ENCODE results near the gene MIA.

The MIA gene

DNA sequence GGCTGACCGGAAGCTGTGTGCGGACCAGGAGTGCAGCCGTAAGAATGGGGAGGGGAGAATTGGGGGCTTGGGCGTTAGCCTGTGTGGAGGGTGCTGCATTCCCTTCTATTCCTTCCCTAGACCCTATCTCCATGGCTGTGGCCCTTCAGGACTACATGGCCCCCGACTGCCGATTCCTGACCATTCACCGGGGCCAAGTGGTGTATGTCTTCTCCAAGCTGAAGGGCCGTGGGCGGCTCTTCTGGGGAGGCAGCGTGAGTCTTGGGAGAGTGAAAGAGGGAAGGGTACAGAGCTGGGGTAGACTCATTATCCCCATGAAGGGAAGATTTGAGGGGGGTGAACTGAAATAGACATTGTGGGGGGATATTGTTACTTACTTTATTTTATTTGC is 306 bp downstream of the MIA start:
- H3K9me3 ChIP-seq (ENCODE audit: severe bottlenecking): no peaks in the 10 kb centered on the region
- no peaks in the 10 kb centered on the region for H3K27me3 ChIP-seq (ENCODE audit: insufficient read depth, poor library complexity, severe bottlenecking)
- DNase-seq (ENCODE audit: low spot score) (no peak), ATAC-seq (ENCODE audit: low read depth) (no peak)
- no peak overlapping the region for H3K27ac ChIP-seq (ENCODE audit: poor library complexity, severe bottlenecking)
- no peak overlapping the region for H3K4me3 ChIP-seq (ENCODE audit: severe bottlenecking)
- H3K36me3 ChIP-seq (ENCODE audit: low read depth): no peaks in the 10 kb centered on the region
- TF ChIP-seq, protein P1, sequence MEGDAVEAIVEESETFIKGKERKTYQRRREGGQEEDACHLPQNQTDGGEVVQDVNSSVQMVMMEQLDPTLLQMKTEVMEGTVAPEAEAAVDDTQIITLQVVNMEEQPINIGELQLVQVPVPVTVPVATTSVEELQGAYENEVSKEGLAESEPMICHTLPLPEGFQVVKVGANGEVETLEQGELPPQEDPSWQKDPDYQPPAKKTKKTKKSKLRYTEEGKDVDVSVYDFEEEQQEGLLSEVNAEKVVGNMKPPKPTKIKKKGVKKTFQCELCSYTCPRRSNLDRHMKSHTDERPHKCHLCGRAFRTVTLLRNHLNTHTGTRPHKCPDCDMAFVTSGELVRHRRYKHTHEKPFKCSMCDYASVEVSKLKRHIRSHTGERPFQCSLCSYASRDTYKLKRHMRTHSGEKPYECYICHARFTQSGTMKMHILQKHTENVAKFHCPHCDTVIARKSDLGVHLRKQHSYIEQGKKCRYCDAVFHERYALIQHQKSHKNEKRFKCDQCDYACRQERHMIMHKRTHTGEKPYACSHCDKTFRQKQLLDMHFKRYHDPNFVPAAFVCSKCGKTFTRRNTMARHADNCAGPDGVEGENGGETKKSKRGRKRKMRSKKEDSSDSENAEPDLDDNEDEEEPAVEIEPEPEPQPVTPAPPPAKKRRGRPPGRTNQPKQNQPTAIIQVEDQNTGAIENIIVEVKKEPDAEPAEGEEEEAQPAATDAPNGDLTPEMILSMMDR (IDR thresholded peaks at IDR 0.05; ENCODE audit: poor library complexity, severe bottlenecking): no peak
- no peaks in the 10 kb centered on the region for H3K4me1 ChIP-seq (ENCODE audit: insufficient read depth, poor library complexity, severe bottlenecking)

DNA sequence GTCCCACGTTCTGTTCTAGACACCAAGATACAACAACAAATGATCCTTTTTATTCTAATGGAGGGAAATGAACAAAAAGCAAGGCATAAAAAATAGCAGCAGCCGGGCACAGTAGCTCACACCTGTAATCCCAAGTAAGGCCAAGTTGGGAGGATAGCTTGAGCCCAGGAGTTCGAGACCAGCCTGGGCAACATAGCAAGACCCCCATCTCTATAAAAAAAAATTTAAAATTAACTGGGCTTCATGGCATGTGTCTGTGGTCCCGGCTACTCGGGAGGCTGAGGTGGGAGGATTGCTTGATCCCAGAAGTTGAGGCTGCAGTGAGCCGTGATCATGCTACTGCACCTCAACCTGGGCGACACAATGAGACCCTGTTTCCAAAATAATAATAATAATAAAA is 1.0 kb downstream of the MIA start:
- peak overlapping the region; percentile 88 for H3K27ac ChIP-seq (ENCODE audit: poor library complexity, severe bottlenecking)

DNA sequence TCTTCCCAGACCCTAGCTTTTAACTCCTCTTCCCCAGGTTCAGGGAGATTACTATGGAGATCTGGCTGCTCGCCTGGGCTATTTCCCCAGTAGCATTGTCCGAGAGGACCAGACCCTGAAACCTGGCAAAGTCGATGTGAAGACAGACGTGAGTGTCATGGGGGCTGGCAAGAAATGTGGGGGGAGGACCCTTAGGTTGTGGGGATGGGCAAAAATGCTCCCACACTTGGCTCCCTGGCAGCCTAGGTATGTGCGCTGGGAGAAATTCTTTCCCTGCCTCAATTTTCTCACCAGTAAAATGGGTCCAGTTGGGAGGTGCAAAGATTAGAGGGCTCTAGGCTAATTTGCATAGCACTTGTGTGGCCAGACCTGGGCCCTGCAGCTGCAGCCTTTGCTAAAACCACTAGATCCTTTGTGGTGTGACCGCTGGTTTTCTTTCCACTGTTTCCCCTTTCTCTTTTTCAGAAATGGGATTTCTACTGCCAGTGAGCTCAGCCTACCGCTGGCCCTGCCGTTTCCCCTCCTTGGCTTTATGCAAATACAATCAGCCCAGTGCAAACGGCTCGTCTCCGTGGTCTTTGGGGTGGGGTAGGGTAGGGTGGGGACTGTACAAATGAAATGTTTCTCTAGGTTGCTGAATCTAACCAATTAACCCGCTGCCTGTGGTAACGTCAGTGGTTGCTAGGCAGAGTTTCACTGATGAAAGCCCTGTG is 1.8 kb downstream of the MIA start:
- Histone ChIP-seq H3K27ac (ENCODE audit: poor library complexity, severe bottlenecking) (peak overlapping the region; percentile 88), H3K4me1 (ENCODE audit: insufficient read depth, poor library complexity, severe bottlenecking) (no peaks in the 10 kb centered on the region), H3K36me3 (ENCODE audit: low read depth) (no peaks in the 10 kb centered on the region), H3K9me3 (ENCODE audit: severe bottlenecking) (no peaks in the 10 kb centered on the region), H3K27me3 (ENCODE audit: insufficient read depth, poor library complexity, severe bottlenecking) (no peaks in the 10 kb centered on the region), H3K4me3 (ENCODE audit: severe bottlenecking) (peak overlapping the region; percentile 44)
- DNase-seq (ENCODE audit: low spot score) (no peak), ATAC-seq (ENCODE audit: low read depth) (peak; percentile 74)
- TF ChIP-seq, protein P1 (IDR thresholded peaks at IDR 0.05; ENCODE audit: poor library complexity, severe bottlenecking): no peak

More for the DNA sequence above, 1.0 kb downstream of the MIA start:
- no peaks in the 10 kb centered on the region for H3K27me3 ChIP-seq (ENCODE audit: insufficient read depth, poor library complexity, severe bottlenecking)
- no peak overlapping the region for H3K4me3 ChIP-seq (ENCODE audit: severe bottlenecking)
- DNase-seq (ENCODE audit: low spot score) (no peak), ATAC-seq (ENCODE audit: low read depth) (no peak)
- H3K4me1 ChIP-seq (ENCODE audit: insufficient read depth, poor library complexity, severe bottlenecking): no peaks in the 10 kb centered on the region
- H3K36me3 ChIP-seq (ENCODE audit: low read depth): no peaks in the 10 kb centered on the region
- TF ChIP-seq, protein P1 (IDR thresholded peaks at IDR 0.05; ENCODE audit: poor library complexity, severe bottlenecking): no peak
- H3K9me3 ChIP-seq (ENCODE audit: severe bottlenecking): no peaks in the 10 kb centered on the region

DNA sequence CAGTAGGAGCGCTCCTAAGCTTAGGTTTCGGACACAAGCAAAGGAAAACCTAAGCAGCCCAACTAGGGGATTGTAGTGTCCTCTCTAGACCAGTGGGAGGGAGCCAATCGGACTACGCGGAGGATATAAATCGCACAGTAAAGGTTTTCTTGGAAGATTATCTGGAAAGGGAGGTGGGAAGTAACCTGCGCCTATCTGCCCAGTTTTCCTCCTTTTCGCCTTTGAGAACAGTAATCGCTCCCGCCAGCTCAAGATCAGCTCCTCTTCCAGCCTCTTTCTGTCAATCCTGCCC is 2.3 kb downstream of the MIA start:
- DNase-seq (ENCODE audit: low spot score) (no peak), ATAC-seq (ENCODE audit: low read depth) (no peak)
- H3K27me3 ChIP-seq (ENCODE audit: insufficient read depth, poor library complexity, severe bottlenecking): no peaks in the 10 kb centered on the region
- H3K4me3 ChIP-seq (ENCODE audit: severe bottlenecking): peak overlapping the region; percentile 44
- peak overlapping the region; percentile 88 for H3K27ac ChIP-seq (ENCODE audit: poor library complexity, severe bottlenecking)
- H3K4me1 ChIP-seq (ENCODE audit: insufficient read depth, poor library complexity, severe bottlenecking): no peaks in the 10 kb centered on the region
- TF ChIP-seq, protein P1 (IDR thresholded peaks at IDR 0.05; ENCODE audit: poor library complexity, severe bottlenecking): no peak
- H3K36me3 ChIP-seq (ENCODE audit: low read depth): no peaks in the 10 kb centered on the region
- H3K9me3 ChIP-seq (ENCODE audit: severe bottlenecking): no peaks in the 10 kb centered on the region

DNA sequence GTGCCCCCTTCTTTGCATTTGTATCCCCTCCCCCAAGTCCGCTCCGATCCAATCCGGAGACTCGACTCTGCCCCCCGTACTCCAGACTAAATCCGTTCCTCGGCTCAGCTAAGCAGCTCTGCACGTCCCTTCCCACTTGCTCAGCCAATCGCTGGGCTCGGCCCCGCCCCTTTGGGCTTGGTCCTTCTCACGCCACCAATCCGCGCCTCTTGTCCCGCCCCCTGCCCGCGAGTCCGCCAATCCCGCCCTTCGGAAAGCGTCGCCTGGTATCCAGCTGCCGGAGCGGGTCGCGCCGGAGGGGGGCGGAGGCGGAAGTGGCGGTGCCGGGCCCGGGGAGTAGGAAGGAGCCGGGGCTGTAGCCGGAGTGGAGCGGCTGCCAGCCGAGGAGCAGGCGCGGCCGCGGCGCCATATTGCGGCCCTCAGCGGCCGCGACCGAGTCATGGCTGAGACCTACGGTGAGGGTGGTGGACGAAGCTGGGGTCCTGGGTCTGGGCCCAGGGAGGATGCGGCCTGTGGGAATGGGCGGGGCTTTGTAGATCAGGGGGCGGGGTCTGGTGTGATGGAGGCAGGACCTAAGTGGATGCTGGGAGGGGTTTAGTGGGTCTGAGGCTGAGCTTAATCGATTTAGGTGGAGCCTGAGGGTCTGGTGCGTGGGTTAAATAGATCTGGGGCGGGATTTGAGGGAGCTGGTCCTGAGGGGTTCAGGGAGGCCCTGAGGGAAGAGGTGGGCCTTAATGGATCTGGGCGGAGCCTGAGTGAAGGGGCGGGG is 2.8 kb downstream of the MIA start, which contains the start of gene RAB4B:
TSS of gene RAB4B (plus strand) at position 311 of the 769 bp plus-strand sequence. CDS start at position 440, 129 bp downstream.
- H3K4me3 ChIP-seq (ENCODE audit: severe bottlenecking): peak within 1 kb of the TSS; percentile 44
- ATAC-seq (ENCODE audit: low read depth) (peak; percentile 85), DNase-seq (ENCODE audit: low spot score) (peak; percentile 100)
- H3K9me3 ChIP-seq (ENCODE audit: severe bottlenecking): no peaks in the 10 kb centered on the region
- no peaks in the 10 kb centered on the region for H3K27me3 ChIP-seq (ENCODE audit: insufficient read depth, poor library complexity, severe bottlenecking)
- peak within 1 kb of the TSS; percentile 88 for H3K27ac ChIP-seq (ENCODE audit: poor library complexity, severe bottlenecking)
- TF ChIP-seq, protein P1 (IDR thresholded peaks at IDR 0.05; ENCODE audit: poor library complexity, severe bottlenecking): no peak
- H3K36me3 ChIP-seq (ENCODE audit: low read depth): no peaks in the 10 kb centered on the region
- H3K4me1 ChIP-seq (ENCODE audit: insufficient read depth, poor library complexity, severe bottlenecking): no peaks in the 10 kb centered on the region

Data from RWPE2 (cell line).